Measurements from ENCODE around the gene NEGR1. TPM values are rescaled to one million over a fixed set of nuclear protein-coding genes. Genes with fewer than 3 reads are reported as not detected.

The NEGR1 gene
- total RNA-seq, 4 donors from 2014 or later, result 0.49 to 8.8 (median 2.7) TPM

- no peaks in the 10 kb centered on the region for H3K36me3 ChIP-seq
Observed at GRCh38 chr1:71377886-71378285, 904.5 kb downstream of the NEGR1 start.

GRCh38 chr1:71372496-71372895 is 909.8 kb downstream of the NEGR1 start:
- WGBS, 2 donors, result 66 to 76% methylated on average over 2 of the region's 2 CpGs
- intact Hi-C loops (cut with DNase I), result no loop called here
- DNase-seq, result no peak

More at GRCh38 chr1:71377886-71378285, 904.5 kb downstream of the NEGR1 start:
- DNase-seq, result no peak
- WGBS, 2 donors, result 43 to 52% methylated on average over 3 of the region's 3 CpGs
- Histone ChIP-seq H3K27ac (no peak overlapping the region), H3K4me1 (no peaks in the 10 kb centered on the region), H3K27me3 (no peaks in the 10 kb centered on the region), H3K4me3 (no peak overlapping the region), H3K9me3 (no peaks in the 10 kb centered on the region)
- intact Hi-C loops (cut with DNase I), result no loop called here
- TF ChIP-seq CTCF (IDR thresholded peaks at IDR 0.05), result no peak
- TF ChIP-seq POLR2A (IDR thresholded peaks at IDR 0.05), result no peak

GRCh38 chr1:71371581-71371980 is 910.8 kb downstream of the NEGR1 start:
- H3K27ac ChIP-seq, result no peak overlapping the region
- H3K27me3 ChIP-seq, result no peaks in the 10 kb centered on the region
- 90 to 93% methylated on average over 1 of the region's 1 CpG for WGBS, 2 donors
- no peak for DNase-seq
- H3K4me1 ChIP-seq, result no peaks in the 10 kb centered on the region
- no peaks in the 10 kb centered on the region for H3K9me3 ChIP-seq
- H3K36me3 ChIP-seq, result no peaks in the 10 kb centered on the region
- H3K4me3 ChIP-seq, result no peak overlapping the region
- intact Hi-C loops (cut with DNase I), result no loop called here
- TF ChIP-seq CTCF (IDR thresholded peaks at IDR 0.05), result no peak

More at GRCh38 chr1:71372496-71372895, 909.8 kb downstream of the NEGR1 start:
- Histone ChIP-seq H3K9me3 (no peaks in the 10 kb centered on the region), H3K4me1 (no peaks in the 10 kb centered on the region), H3K27me3 (no peaks in the 10 kb centered on the region), H3K4me3 (no peak overlapping the region), H3K27ac (no peak overlapping the region), H3K36me3 (no peaks in the 10 kb centered on the region)
- no peak for TF ChIP-seq CTCF (IDR thresholded peaks at IDR 0.05)
- TF ChIP-seq POLR2A (IDR thresholded peaks at IDR 0.05), result no peak

GRCh38 chr1:71364236-71364635 is 918.1 kb downstream of the NEGR1 start:
- TF ChIP-seq CTCF (IDR thresholded peaks at IDR 0.05) (no peak), POLR2A (IDR thresholded peaks at IDR 0.05) (no peak)
- no peaks in the 10 kb centered on the region for H3K36me3 ChIP-seq
- H3K27me3 ChIP-seq, result no peaks in the 10 kb centered on the region
- WGBS, 2 donors, result 71 to 82% methylated on average over 2 of the region's 2 CpGs
- DNase-seq, result no peak
- no peak overlapping the region for H3K4me3 ChIP-seq
- no peaks in the 10 kb centered on the region for H3K9me3 ChIP-seq
- no peak overlapping the region for H3K27ac ChIP-seq
- no peaks in the 10 kb centered on the region for H3K4me1 ChIP-seq
- intact Hi-C loops (cut with DNase I), result no loop called here

GRCh38 chr1:71362691-71363090 is 919.6 kb downstream of the NEGR1 start:
- intact Hi-C loops (cut with DNase I), result no loop called here
- peaks cover 0 to 4% (median 0%) of the 10 kb centered on the region in 3 donors for H3K9me3 ChIP-seq
- H3K4me1 ChIP-seq, result no peaks in the 10 kb centered on the region
- H3K27ac ChIP-seq, result no peak overlapping the region
- DNase-seq, result no peak
- H3K36me3 ChIP-seq, result no peaks in the 10 kb centered on the region
- H3K4me3 ChIP-seq, result no peak overlapping the region
- H3K27me3 ChIP-seq, result no peaks in the 10 kb centered on the region
- WGBS, 2 donors, result 68 to 69% methylated on average over 2 of the region's 2 CpGs
- no peak for TF ChIP-seq POLR2A (IDR thresholded peaks at IDR 0.05)

GRCh38 chr1:71362076-71362475 is 920.3 kb downstream of the NEGR1 start:
- no peaks in the 10 kb centered on the region for H3K36me3 ChIP-seq
- H3K27me3 ChIP-seq, result no peaks in the 10 kb centered on the region
- H3K9me3 ChIP-seq, result peaks cover 0 to 4% (median 0%) of the 10 kb centered on the region in 3 donors
- intact Hi-C loops (cut with DNase I), result no loop called here
- H3K4me1 ChIP-seq, result no peaks in the 10 kb centered on the region
- WGBS, 2 donors, result 75 to 81% methylated on average over 2 of the region's 2 CpGs
- no peak overlapping the region for H3K4me3 ChIP-seq
- TF ChIP-seq CTCF (IDR thresholded peaks at IDR 0.05) (no peak), POLR2A (IDR thresholded peaks at IDR 0.05) (no peak)
- no peak overlapping the region for H3K27ac ChIP-seq
- no peak for DNase-seq
